NCI-H2081 (cell line): ENCODE data around the gene TEX22.

Source experiments
- DNase-seq, 2 experiments: peaks; one replicate each; lab custom pipeline; 2025; lab: John Stamatoyannopoulos, UW

TEX22 gene

GRCh38 chr14:105420974-105421674 is 22.8 kb downstream of the TEX22 start:
- DNase-seq = no peak

GRCh38 chr14:105421723-105422615 is 23.6 kb downstream of the TEX22 start:
- no peak for DNase-seq

GRCh38 chr14:105422695-105423487 is 24.6 kb downstream of the TEX22 start:
- no peak for DNase-seq

GRCh38 chr14:105423488-105424195 is 25.3 kb downstream of the TEX22 start:
- no peak for DNase-seq

GRCh38 chr14:105424861-105425260 is 26.5 kb downstream of the TEX22 start:
- DNase-seq = no peak

- DNase-seq = no peak
Measured at GRCh38 chr14:105425823-105426247, 27.5 kb downstream of the TEX22 start.

GRCh38 chr14:105426416-105427130 is 28.2 kb downstream of the TEX22 start:
- no peak for DNase-seq

- no peak for DNase-seq
Measured at GRCh38 chr14:105427412-105427811, 29.1 kb downstream of the TEX22 start.

- no peak for DNase-seq
Measured at GRCh38 chr14:105427936-105428485, 29.7 kb downstream of the TEX22 start.

- no peak for DNase-seq
Measured at GRCh38 chr14:105430042-105430441, 31.7 kb downstream of the TEX22 start.

- no peak for DNase-seq
Measured at GRCh38 chr14:105430565-105430964, 32.2 kb downstream of the TEX22 start.

- DNase-seq = no peak
Measured at GRCh38 chr14:105431256-105431655, 32.9 kb downstream of the TEX22 start.

- no peak for DNase-seq
Measured at GRCh38 chr14:105432657-105433056, 34.3 kb downstream of the TEX22 start.

GRCh38 chr14:105433161-105433605 is 34.8 kb downstream of the TEX22 start:
- DNase-seq = no peak

- DNase-seq = no peak
Measured at GRCh38 chr14:105436402-105436801, 38.1 kb downstream of the TEX22 start.

GRCh38 chr14:105436891-105437722 is 38.8 kb downstream of the TEX22 start:
- peak; percentile 27 to 58 for DNase-seq

GRCh38 chr14:105437723-105438500 is 39.6 kb downstream of the TEX22 start:
- DNase-seq = no peak

- no peak for DNase-seq
Measured at GRCh38 chr14:105439179-105439578, 40.8 kb downstream of the TEX22 start.
